NCI-H1105 treated with DMSO at 0.1 percent for 48 hours (cell line): ENCODE measurements around the gene MAP3K19.

ENCODE experiments used
- DNase-seq: peaks from one replicate; lab custom pipeline; 2025; lab: John Stamatoyannopoulos, UW

The MAP3K19 gene

GRCh38 chr2:134927195-134927594, 120.1 kb downstream of the MAP3K19 start:
- DNase-seq: no peak

- no peak for DNase-seq
These were observed 120.9 kb downstream of the MAP3K19 start for GRCh38 chr2:134926231-134926931.

GRCh38 chr2:134924912-134925311, 122.3 kb downstream of the MAP3K19 start:
- no peak for DNase-seq

GRCh38 chr2:134919341-134920210, 127.7 kb downstream of the MAP3K19 start:
- peak; percentile 17 for DNase-seq

GRCh38 chr2:134918526-134919340, 128.5 kb downstream of the MAP3K19 start, which contains the start of gene CCNT2:
Gene CCNT2 (plus strand): TSS chr2:134918822. CDS start chr2:134918855, 33 bp downstream.
- peak; percentile 96 for DNase-seq

GRCh38 chr2:134917888-134918525, 129.2 kb downstream of the MAP3K19 start:
- DNase-seq: peak; percentile 94

GRCh38 chr2:134917360-134917865, 129.8 kb downstream of the MAP3K19 start:
- peak; percentile 7 for DNase-seq
